SHP77 treated with DMSO at 0.1 percent for 48 hours (cell line): Measurements from ENCODE around the gene CBLC.
A peak's percentile ranks its signal among the peaks of the same experiment; 100 is the strongest.

ENCODE experiments used
- DNase-seq: peaks from one replicate; lab custom pipeline; 2025; lab: John Stamatoyannopoulos, UW

CBLC gene

DNA sequence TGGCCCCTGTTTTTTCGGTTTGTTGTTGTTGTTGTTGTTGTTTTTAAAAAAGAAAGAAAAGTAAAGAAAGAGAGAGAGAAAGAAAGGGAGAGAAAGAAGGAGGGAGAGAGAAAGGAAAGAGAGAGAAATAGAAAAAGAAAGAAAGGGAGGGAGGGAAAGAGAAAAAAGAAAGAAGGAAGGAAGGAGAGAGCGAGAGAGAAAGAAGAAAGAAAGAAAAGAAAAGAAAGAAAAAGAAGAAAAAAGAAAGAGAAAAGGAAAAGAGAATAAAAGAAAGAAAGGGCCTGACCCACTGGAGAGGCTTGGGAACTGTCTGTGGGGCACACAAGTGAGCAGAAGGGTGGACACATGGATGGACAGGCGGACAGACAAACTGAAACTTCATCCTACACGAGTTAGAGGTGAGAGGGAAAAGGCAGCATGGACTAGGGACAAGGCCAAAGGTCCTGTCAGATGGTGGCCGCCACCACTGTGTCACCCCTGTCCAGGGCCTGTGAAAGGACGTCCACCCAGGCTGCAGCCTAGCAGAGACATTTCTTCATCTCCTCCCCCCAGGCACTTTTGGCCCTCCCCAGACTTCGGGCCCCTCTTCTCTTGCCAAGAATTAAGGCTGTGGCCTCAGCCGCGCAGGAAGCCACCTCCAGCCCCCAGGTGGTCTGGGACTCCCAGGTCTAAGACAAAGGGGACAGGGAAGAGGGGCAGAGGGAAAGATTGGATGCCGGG is 22.1 kb downstream of the CBLC start:
- no peak for DNase-seq

DNA sequence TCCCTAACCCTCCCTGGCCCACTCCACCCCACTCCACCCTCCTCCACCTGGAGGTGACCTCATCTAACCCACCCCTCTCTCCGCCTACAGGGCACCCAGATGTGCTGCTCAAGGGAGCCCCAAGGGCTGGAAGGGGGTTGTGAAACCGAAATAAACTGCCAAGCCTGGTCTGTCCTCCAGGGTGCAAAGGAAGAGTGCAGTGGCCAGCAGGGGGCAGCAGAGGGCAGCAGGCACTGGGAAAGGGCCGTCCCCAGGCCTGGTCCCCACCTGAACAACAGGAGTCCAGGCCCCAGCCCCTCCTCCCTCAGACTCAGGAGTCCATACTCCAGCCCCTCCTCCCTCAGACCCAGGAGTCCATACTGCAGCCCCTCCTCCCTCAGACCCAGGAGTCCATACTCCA is 22.8 kb downstream of the CBLC start:
- peak; percentile 38 for DNase-seq

DNA sequence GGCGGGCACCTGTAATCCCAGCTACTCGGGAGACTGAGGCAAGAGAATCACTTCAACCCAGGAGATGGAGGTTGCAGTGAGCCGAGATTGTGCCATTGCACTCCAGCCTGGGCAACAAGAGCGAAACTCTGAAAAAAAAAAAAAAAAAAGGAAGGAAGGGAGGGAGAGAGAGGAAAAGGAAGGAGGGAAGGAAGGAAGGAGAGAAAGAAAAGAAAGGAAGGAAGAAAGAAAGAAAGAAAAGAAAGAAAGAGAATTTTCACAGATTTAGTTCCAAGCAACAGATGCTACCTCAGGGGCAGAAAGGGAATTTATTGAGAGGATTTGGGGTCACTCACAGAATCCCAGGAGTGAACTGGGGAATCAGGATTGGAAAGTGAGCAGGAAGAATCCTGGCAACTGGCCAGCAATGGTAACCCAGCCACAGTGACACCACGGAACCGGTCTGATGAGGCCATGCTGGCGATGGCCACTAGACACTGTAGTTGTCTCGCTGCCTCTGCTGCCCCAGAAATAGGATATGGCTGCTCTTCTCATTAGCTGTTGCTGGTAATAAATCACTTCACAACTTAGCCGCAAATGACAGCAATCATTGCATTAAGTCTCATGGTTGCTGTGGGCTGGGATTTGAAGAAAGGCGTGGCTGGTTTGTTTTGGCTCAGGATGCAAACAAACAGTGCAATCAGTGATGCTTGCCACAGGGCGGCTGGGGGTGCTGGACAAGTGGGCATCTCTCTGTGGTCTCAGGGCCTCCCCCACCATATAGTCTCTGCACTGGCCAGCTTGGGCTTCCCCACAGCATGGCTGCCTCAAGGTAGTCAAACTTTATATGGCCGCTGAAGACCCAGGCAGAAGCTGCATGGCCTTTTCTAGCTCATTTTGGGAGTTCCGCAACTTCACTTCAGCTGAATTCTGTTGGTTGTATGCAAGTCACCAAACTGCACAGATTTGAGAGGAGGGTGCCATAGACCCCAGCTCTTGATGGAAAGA is 26.0 kb downstream of the CBLC start:
- no peak for DNase-seq

DNA sequence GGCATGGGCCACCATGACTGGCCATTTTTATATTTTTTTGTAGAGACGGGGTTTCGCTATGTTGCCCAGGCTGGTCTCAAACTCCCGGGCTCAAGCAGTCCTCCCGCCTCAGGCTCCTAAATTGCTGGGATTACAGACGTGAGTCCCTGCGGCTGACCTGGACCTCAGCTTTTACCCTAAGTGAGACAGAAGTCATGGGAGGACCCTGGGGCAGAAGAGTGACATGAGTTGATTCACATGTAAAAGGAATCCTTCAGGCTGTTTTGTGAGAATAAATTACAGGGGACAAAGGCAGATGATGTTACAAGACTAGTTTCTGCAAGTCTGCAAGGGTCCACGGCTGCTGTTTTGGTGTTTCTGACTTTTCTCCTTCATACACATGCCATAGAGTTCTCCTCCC is 28.6 kb downstream of the CBLC start:
- no peak for DNase-seq

- DNase-seq: peak; percentile 93
These were observed 29.5 kb downstream of the CBLC start for GRCh38 chr19:44807162-44807561.

- DNase-seq: peak; percentile 31
These were observed 30.2 kb downstream of the CBLC start for GRCh38 chr19:44807652-44808462.

DNA sequence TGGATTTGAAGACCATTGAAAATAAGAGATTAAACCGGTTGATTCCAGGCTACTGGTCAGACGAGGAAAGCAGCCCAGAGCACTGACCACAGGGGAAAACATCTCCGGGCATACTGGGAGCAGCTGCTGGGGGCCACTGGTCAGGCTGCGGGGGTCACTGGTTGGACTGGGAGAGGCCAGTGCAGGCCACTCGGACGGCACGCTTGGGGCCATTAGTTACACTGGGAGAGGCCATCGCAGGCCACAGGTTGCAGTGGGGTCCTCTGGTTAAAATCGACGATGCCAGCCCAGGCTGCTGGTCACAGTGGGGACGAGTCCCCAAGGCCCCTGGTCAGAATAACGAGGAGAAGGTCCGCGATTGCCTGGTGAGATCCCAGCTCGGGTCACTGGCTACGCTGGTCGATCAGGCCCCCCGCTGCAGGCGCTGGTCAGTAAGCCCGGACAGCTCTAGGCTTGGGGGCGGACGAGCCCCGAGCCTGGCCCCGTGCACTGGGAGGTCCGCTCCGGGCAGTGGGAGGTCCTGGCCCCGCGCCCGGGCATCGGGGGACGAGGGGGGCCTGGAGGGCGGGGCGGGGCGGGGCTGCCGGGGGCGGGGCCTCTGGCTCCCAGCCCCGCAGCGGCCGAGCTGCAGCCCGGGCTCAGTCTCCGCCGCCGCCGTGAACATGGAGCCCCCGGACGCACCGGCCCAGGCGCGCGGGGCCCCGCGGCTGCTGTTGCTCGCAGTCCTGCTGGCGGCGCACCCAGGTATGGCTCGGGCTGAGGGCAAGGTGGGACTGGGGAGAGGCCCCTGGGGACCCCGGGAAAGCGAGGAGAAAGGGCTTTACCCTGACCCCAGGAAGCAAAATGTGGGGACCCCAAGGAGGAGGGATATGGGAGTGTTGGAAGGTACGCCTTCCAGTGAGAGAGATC is 31.0 kb downstream of the CBLC start, which contains the start of gene BCAM:
BCAM (plus strand) TSS at position 641 of the 909 bp plus-strand sequence; CDS start at position 663, 22 bp downstream.
- no peak for DNase-seq

GRCh38 chr19:44809577-44810233 is 32.0 kb downstream of the CBLC start:
- DNase-seq: no peak

GRCh38 chr19:44810234-44811121 is 32.8 kb downstream of the CBLC start:
- DNase-seq: no peak

GRCh38 chr19:44811122-44811419 is 33.4 kb downstream of the CBLC start:
- DNase-seq: no peak

- no peak for DNase-seq
These were observed 34.5 kb downstream of the CBLC start for GRCh38 chr19:44812142-44812718.

DNA sequence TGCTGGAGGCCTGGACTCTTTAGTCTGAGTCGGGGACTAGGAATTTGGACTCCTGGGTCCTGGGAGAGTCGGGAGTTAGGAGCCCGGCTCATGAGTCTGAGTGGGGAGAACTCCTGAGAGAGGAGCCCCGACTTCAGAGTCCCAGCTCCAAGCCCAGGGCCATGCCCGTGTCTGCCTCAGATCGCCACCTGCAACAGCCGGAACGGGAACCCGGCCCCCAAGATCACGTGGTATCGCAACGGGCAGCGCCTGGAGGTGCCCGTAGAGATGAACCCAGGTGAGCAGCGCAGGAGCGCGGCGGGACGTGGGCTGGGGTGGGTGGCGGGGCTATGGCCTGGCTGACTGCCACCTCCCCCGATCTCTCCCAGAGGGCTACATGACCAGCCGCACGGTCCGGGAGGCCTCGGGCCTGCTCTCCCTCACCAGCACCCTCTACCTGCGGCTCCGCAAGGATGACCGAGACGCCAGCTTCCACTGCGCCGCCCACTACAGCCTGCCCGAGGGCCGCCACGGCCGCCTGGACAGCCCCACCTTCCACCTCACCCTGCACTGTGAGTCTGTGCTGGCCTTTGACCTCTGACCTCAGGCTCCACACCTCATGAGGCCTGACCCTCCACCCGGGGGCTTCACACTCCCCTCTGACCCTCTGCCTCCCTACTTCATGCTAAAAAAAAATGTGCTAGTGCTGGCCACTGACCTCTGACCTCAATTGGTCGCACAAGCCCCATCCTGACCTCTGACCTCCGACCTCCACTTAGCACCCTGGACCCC is 35.6 kb downstream of the CBLC start:
- DNase-seq: no peak

DNA sequence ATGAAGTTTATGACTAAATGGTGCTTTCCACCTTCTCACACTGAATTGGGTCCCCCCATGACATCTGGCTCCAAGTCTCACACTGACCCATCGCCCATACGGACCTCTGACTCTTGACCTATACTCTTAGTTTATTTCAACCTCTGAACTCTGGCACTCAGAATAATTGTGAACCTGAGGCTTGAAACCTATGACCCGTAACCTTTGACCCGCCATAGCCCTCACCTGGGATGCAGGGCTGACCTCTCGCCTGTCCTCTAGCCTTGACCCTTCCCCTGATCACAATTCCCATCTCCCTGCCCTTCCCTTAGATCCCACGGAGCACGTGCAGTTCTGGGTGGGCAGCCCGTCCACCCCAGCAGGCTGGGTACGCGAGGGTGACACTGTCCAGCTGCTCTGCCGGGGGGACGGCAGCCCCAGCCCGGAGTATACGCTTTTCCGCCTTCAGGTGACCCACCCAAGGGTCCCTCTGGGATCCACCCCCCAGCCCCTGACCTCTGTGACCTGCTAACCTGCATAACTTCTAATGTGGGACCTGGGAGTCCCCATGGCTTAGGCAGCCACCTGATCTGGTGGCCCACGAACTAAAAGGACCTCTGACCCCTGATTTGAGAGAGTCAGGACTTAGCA is 36.3 kb downstream of the CBLC start:
- DNase-seq: no peak

- no peak for DNase-seq
These were observed 36.8 kb downstream of the CBLC start for GRCh38 chr19:44814517-44814916.

GRCh38 chr19:44816301-44816700 is 38.6 kb downstream of the CBLC start:
- no peak for DNase-seq

DNA sequence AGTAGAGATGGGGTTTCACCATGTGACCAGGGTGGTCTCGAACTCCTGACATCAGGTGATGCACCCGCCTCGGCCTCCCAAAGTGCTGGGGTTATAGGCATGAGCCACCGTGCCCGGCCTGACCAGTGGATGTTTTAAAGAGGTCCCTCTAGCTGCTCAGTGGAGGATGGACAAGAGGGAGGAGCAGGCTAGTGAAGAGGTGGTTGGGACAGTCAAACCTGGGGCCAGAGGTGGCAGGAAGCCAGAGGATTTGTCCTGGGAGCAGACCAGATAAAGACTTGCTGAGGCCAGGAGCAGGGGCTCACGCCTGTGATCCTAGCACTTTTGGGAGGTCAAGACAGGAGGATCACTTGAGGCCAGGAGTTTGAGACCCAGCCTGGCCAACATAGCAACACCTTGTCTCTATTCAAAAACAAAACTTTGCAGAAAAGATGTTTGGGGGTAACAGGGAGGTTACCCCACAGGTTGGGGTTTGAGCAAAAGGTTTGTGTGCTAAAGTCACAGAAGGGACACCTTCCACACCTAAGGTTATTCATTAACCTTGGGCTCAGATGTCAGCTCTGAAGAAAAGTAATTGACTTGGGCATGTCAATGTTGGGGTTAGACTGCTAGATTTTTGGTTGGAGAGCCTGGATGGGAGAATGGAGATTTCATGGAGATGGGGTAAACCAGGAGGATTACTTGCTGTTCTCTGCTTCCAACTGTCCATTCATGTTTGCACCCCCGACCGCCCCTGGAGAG is 40.2 kb downstream of the CBLC start:
- no peak for DNase-seq

DNA sequence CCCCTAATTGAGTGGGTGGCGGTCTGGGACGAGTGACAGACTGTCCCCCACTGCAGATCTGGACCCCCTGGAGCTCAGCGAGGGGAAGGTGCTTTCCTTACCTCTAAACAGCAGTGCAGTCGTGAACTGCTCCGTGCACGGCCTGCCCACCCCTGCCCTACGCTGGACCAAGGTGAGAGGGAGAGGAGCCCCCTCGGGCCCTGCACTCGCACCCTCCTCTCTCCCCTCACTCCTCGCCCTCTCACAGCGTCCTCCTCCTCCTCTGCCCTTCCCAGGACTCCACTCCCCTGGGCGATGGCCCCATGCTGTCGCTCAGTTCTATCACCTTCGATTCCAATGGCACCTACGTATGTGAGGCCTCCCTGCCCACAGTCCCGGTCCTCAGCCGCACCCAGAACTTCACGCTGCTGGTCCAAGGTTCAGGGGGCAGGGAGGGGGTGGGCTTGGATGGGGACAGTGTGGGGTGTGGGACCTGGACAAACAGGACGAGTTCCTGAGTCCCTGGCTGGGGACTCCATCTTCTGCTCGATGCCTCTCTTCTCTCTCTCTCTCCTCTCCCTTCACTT is 40.9 kb downstream of the CBLC start:
- no peak for DNase-seq
